OCI-LY1 (cell line): ENCODE measurements around the gene RANBP17.

Source experiments
- H2AFZ ChIP-seq: fragments of 200-600 bp; sonication (generic), shearing (Covaris generic); 2 replicates; pipeline ENCODE4 v1.6.0; 2014; ENCODE audit warnings: antibody characterized with exemption, mild to moderate bottlenecking, low read length
- H3F3A ChIP-seq: fragments of 200-600 bp; sonication (generic), shearing (Covaris generic); 2 replicates; pipeline ENCODE4 v1.6.0; 2014; ENCODE audit warnings: mild to moderate bottlenecking, antibody characterized with exemption, low read length, moderate library complexity; ENCODE audit not compliant: insufficient read depth
- H3K27ac ChIP-seq: fragments of 200-600 bp; sonication (generic); 2 replicates; pipeline ENCODE4 v1.5.1; 2014; ENCODE audit warnings: low read length, mixed run types, mild to moderate bottlenecking, low read depth; ENCODE audit not compliant: poor library complexity, severe bottlenecking
- H3K27me3 ChIP-seq: fragments of 200-600 bp; sonication (generic); 2 replicates; pipeline ENCODE4 v1.6.0; 2014; ENCODE audit warnings: antibody characterized with exemption, mild to moderate bottlenecking, low read length, moderate library complexity; ENCODE audit not compliant: insufficient read depth
- H3K36me3 ChIP-seq: fragments of 200-600 bp; sonication (generic); 2 replicates; pipeline ENCODE4 v1.6.1; 2014; ENCODE audit warnings: mild to moderate bottlenecking, antibody characterized with exemption, low read length, moderate library complexity, mixed read lengths; ENCODE audit not compliant: insufficient read depth
- H3K4me1 ChIP-seq: fragments of 200-600 bp; sonication (generic); 2 replicates; pipeline ENCODE4 v1.5.1; 2014; ENCODE audit warnings: mild to moderate bottlenecking, low read length, moderate library complexity; ENCODE audit not compliant: insufficient read depth, severe bottlenecking
- H3K4me2 ChIP-seq: fragments of 200-600 bp; sonication (generic), shearing (Covaris generic); 2 replicates; pipeline ENCODE4 v1.6.1; 2014; ENCODE audit warnings: low read length
- H3K4me3 ChIP-seq: fragments of 200-600 bp; sonication (generic); 2 replicates; pipeline ENCODE4 v1.5.1; 2014; ENCODE audit warnings: low read length, low read depth, mild to moderate bottlenecking, mixed read lengths; ENCODE audit not compliant: poor library complexity, severe bottlenecking
- H3K79me2 ChIP-seq: fragments of 200-600 bp; shearing (Covaris generic); 2 replicates; pipeline ENCODE4 v1.6.1; 2016; ENCODE audit warnings: mixed run types, low read length, mixed read lengths; ENCODE audit not compliant: insufficient read depth
- H3K9ac ChIP-seq: fragments of 200-600 bp; sonication (generic), shearing (Covaris generic); 2 replicates; pipeline ENCODE4 v1.6.1; 2014; ENCODE audit warnings: mild to moderate bottlenecking, low read length, mixed read lengths
- H3K9me2 ChIP-seq: fragments of 200-600 bp; sonication (generic), shearing (Covaris generic); 2 replicates; pipeline ENCODE4 v1.6.1; 2014; ENCODE audit warnings: low read depth, mild to moderate bottlenecking, low read length, mixed read lengths
- H3K9me3 ChIP-seq: fragments of 200-600 bp; shearing (Covaris generic); 2 replicates; pipeline ENCODE4 v1.6.1; 2014; ENCODE audit warnings: low read length, mixed read lengths
- H4K20me1 ChIP-seq: fragments of 200-600 bp; sonication (generic), shearing (Covaris generic); 2 replicates; pipeline ENCODE4 v1.6.0; 2016; ENCODE audit warnings: mild to moderate bottlenecking, low read length; ENCODE audit not compliant: insufficient read depth
- EZH2 ChIP-seq: fragments of 200-600 bp; sonication (generic), shearing (Covaris generic); IDR thresholded peaks from 2 replicates; pipeline ENCODE4 v1.8.0; 2017; ENCODE audit warnings: borderline replicate concordance, mixed run types, mild to moderate bottlenecking, antibody characterized with exemption, low read length, moderate library complexity, mixed read lengths
- TF ChIP-seq, protein P1 (sequence below): fragments of 200-600 bp; sonication (generic), shearing (Covaris generic); IDR thresholded peaks from 2 replicates; pipeline ENCODE4 v1.5.1; 2017; ENCODE audit warnings: mild to moderate bottlenecking, antibody characterized with exemption, low read length, moderate library complexity, mixed read lengths

The RANBP17 gene

GRCh38 chr5:170941788-170942187, 80.0 kb downstream of the RANBP17 start:
- Histone ChIP-seq H2AFZ (no peak overlapping the region), H3F3A (no peaks in the 10 kb centered on the region), H3K9me2 (no peaks in the 10 kb centered on the region)

DNA sequence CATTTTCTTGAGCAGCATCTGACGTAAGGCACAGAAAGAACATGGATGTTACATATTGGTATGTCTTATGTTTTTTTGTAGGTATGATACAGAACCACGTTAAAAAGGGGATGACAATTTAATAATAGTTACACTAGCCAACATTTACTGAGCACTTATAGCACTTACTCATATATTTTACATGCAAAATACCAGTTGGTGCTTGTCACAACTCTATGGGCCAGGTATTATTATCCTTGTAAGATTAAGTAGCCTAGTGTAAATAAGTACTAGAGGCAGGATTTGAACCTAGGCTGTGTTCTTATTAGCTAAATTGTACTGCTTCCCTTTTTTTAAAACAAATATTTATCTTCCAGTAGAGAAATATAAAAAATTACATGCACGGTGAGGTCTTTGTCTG, 83.5 kb downstream of the RANBP17 start:
- H3K36me3 ChIP-seq = no peaks in the 10 kb centered on the region
- H3K4me3 ChIP-seq = no peak overlapping the region
- no peaks in the 10 kb centered on the region for H3K79me2 ChIP-seq
- H2AFZ ChIP-seq = no peak overlapping the region
- H4K20me1 ChIP-seq = no peaks in the 10 kb centered on the region
- no peaks in the 10 kb centered on the region for H3F3A ChIP-seq
- no peaks in the 10 kb centered on the region for H3K9me3 ChIP-seq
- TF ChIP-seq, protein P1, sequence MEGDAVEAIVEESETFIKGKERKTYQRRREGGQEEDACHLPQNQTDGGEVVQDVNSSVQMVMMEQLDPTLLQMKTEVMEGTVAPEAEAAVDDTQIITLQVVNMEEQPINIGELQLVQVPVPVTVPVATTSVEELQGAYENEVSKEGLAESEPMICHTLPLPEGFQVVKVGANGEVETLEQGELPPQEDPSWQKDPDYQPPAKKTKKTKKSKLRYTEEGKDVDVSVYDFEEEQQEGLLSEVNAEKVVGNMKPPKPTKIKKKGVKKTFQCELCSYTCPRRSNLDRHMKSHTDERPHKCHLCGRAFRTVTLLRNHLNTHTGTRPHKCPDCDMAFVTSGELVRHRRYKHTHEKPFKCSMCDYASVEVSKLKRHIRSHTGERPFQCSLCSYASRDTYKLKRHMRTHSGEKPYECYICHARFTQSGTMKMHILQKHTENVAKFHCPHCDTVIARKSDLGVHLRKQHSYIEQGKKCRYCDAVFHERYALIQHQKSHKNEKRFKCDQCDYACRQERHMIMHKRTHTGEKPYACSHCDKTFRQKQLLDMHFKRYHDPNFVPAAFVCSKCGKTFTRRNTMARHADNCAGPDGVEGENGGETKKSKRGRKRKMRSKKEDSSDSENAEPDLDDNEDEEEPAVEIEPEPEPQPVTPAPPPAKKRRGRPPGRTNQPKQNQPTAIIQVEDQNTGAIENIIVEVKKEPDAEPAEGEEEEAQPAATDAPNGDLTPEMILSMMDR = no peak
- TF ChIP-seq EZH2 = no peak
- H3K4me2 ChIP-seq = no peak overlapping the region
- no peaks in the 10 kb centered on the region for H3K4me1 ChIP-seq
- no peaks in the 10 kb centered on the region for H3K27me3 ChIP-seq
- no peak overlapping the region for H3K9ac ChIP-seq
- no peaks in the 10 kb centered on the region for H3K9me2 ChIP-seq
- H3K27ac ChIP-seq = no peak overlapping the region

More at GRCh38 chr5:170941788-170942187, 80.0 kb downstream of the RANBP17 start:
- Histone ChIP-seq H3K9ac (no peak overlapping the region), H3K4me3 (no peak overlapping the region), H3K36me3 (no peaks in the 10 kb centered on the region), H4K20me1 (no peaks in the 10 kb centered on the region), H3K79me2 (no peaks in the 10 kb centered on the region), H3K9me3 (no peaks in the 10 kb centered on the region), H3K27me3 (no peaks in the 10 kb centered on the region), H3K4me2 (no peak overlapping the region), H3K27ac (no peak overlapping the region), H3K4me1 (no peaks in the 10 kb centered on the region)
- TF ChIP-seq, protein P1 = no peak
- TF ChIP-seq EZH2 = no peak

GRCh38 chr5:170960567-170960966, 98.7 kb downstream of the RANBP17 start:
- no peaks in the 10 kb centered on the region for H3K4me1 ChIP-seq
- H3K36me3 ChIP-seq = no peaks in the 10 kb centered on the region
- H4K20me1 ChIP-seq = no peaks in the 10 kb centered on the region
- TF ChIP-seq, protein P1 = no peak
- TF ChIP-seq EZH2 = no peak
- no peak overlapping the region for H3K27ac ChIP-seq
- no peaks in the 10 kb centered on the region for H3F3A ChIP-seq
- H3K9me2 ChIP-seq = no peaks in the 10 kb centered on the region
- no peaks in the 10 kb centered on the region for H3K9me3 ChIP-seq
- H3K79me2 ChIP-seq = no peaks in the 10 kb centered on the region
- no peak overlapping the region for H3K9ac ChIP-seq
- no peak overlapping the region for H3K4me3 ChIP-seq
- no peak overlapping the region for H3K4me2 ChIP-seq
- no peaks in the 10 kb centered on the region for H3K27me3 ChIP-seq
- H2AFZ ChIP-seq = no peak overlapping the region
